Retinal pigment epithelial cell (primary cell): ENCODE measurements around the gene CCDC160.
"Not testable (repeated sequence)": the region's sequence is repeated elsewhere in the genome, so short reads cannot be mapped to it uniquely, and the experiment has no call there.

Experiments
- DNase-seq: peaks from one replicate; pipeline ENCODE4 v3.0.0-alpha.2; 2010; ENCODE audit warnings: low read depth
- H3K4me3 ChIP-seq: 2 replicates; pipeline ENCODE4 v1.5.1; 2011; ENCODE audit warnings: mild to moderate bottlenecking, low read length, control low read depth, moderate library complexity
- TF ChIP-seq, protein P1 (sequence below): conservative IDR thresholded peaks from 2 replicates; pipeline ENCODE4 v1.5.1; 2011; ENCODE audit warnings: low read depth, low read length, control low read depth, inconsistent platforms

CCDC160 gene

DNA sequence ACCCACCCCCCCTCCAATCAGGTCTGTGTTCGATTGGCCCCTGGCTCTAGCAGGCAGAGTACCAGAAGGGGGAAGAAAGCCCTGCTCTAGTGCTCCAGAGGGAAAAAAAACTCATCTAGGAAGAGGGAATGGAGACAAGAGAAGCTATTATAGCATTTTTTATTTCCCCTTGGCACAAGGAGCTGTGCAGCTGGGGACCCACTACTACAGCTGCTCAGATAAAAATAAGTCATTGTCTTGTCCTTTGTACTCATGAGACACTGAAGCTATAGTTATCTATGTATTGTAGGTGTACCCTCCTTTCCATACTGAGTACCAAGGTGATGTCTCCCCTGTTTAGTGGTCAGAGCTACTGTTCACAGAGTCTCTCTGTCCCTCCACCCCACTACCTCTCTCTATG is 14.3 kb downstream of the CCDC160 start:
- no peak for DNase-seq
- H3K4me3 ChIP-seq: no peak overlapping the region
- TF ChIP-seq, protein P1, sequence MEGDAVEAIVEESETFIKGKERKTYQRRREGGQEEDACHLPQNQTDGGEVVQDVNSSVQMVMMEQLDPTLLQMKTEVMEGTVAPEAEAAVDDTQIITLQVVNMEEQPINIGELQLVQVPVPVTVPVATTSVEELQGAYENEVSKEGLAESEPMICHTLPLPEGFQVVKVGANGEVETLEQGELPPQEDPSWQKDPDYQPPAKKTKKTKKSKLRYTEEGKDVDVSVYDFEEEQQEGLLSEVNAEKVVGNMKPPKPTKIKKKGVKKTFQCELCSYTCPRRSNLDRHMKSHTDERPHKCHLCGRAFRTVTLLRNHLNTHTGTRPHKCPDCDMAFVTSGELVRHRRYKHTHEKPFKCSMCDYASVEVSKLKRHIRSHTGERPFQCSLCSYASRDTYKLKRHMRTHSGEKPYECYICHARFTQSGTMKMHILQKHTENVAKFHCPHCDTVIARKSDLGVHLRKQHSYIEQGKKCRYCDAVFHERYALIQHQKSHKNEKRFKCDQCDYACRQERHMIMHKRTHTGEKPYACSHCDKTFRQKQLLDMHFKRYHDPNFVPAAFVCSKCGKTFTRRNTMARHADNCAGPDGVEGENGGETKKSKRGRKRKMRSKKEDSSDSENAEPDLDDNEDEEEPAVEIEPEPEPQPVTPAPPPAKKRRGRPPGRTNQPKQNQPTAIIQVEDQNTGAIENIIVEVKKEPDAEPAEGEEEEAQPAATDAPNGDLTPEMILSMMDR: no peak

DNA sequence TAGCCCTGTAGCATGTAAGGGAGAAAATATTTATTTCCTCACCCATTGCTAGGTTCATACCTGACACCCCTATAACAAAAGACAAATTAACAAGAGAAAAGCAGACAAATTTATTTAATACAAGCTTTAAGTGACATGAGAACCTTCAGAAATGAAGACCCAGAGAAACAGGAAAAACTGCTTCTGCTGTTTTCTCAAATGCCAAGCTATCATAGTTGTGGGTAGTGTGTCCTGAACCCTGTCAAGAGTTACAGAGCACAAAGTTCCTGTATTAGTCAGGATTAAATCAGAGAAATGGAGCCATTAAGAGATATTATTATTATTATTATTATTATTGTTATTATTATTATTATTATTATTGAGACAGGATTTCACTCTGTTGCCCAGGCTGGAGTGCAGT is 17.5 kb downstream of the CCDC160 start:
- TF ChIP-seq, protein P1: no peak
- no peak for DNase-seq
- H3K4me3 ChIP-seq: no peak overlapping the region

DNA sequence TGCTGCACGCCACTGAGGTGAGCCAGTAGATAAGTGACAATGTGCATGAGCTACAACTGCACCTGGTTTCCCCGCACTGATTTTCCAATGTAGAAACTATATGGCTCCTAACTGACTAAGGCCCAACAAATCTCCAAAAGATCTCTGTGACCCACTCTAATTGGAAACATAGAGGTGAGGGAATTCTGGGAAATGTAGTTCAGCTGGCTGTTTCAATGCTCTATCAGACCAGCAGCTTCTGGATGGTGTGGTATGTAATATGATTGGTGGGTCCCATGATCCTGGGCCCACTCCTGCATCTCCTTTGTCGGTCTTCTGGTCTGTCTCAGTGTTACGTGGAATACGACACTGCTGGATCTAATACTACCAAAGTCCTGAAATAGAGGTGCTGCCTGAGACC is 18.6 kb downstream of the CCDC160 start:
- TF ChIP-seq, protein P1: no peak
- DNase-seq: no peak

DNA sequence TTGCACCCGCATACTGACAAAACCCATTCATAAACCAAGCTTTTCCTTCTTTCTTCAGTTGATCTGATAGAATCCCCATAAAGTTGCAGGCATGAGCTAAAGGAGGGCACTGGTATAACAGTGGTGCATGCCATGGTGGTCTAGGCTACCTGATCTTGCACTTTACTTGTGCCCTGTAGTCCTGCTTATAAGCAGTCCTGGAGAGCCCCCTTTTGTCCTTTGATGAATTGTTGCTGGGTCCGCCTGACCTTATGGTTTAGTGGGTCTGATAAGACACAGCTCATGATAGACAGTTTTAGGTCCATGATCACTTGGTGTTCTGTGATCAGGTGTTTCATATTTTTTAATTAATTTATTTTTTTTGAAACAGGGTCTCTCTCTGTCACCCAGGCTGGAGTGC is 19.7 kb downstream of the CCDC160 start:
- H3K4me3 ChIP-seq: no peak overlapping the region
- TF ChIP-seq, protein P1: no peak
- DNase-seq: no peak

More for the DNA sequence above, 18.6 kb downstream of the CCDC160 start:
- H3K4me3 ChIP-seq: no peak overlapping the region

DNA sequence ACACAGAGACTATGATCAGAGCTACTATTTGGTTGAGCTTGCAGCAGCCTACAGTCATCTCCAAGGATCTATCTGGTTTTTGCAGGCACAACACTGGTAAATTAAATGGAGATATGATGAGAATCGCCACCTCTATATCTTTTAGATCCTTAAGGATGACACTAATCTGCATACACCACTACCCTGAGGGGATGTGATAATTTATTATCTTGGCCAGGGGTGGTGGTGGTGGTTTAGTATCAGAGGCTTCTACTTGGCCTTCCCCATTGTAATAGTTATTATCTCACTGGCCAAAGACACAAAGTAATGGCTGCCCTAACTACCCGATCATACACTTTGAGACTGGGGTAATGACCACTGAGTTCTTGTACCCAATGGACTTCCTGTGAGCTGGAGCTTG is 21.2 kb downstream of the CCDC160 start:
- TF ChIP-seq, protein P1: no peak
- no peak for DNase-seq
- H3K4me3 ChIP-seq: no peak overlapping the region

DNA sequence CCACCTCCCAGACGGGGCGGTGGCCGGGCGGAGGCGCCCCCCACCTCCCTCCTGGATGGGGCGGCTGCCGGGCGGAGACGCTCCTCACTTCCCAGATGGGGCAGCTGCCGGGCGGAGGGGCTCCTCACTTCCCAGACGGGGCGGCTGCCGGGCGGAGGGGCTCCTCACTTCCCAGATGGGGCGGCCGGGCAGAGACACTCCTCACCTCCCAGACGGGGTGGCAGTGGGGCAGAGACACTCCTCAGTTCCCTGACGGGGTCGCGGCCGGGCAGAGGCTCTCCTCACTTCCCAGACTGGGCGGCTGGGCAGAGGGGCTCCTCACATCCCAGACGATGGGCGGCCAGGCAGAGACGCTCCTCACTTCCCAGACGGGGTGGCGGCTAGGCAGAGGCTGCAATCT is 49.0 kb downstream of the CCDC160 start:
- H3K4me3 ChIP-seq, DNase-seq: not testable (repeated sequence)

DNA sequence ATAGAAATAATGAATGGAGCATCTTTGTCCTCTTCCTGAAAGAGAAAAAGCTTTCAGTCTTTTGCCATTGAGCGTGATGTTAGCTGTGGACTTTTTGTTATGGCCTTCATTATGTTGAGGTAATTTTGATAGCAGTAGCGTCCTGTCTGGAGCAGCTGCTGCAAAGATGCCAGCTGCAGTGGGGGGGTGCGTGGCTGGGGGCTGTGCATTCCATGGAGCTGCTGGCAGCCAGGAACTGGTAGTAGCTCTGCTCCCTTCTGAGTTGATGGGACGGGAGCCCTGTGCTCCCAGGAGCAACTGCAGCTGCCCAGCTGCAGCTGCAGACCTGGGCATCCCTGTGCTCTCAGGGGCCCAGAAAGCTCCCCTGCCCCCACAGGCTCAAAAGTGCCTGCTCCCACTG is 50.4 kb downstream of the CCDC160 start:
- TF ChIP-seq, protein P1: no peak
- DNase-seq: no peak
- no peak overlapping the region for H3K4me3 ChIP-seq

DNA sequence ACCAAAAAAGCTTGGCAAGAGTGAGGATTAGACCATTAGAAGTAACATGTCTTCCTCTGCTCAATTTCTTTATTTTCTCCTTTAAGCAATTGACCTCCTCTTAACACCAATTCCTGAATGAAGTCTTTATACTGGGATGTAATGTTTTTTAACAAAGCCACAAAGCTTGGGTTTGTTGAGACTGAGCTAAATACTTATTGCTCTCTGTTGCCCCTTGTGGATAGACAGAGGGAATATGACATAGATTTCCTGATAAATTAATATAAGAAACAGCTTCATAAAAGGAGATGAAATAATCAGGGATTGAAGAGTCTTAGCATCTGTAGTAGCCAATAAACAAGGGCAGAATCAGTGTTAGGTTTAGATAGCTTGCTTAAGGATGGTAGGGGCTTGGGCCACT is 57.6 kb downstream of the CCDC160 start:
- DNase-seq: no peak
- TF ChIP-seq, protein P1: peak; percentile 52
- no peak overlapping the region for H3K4me3 ChIP-seq
